ENCODE results near the gene RFLNA.

DNA sequence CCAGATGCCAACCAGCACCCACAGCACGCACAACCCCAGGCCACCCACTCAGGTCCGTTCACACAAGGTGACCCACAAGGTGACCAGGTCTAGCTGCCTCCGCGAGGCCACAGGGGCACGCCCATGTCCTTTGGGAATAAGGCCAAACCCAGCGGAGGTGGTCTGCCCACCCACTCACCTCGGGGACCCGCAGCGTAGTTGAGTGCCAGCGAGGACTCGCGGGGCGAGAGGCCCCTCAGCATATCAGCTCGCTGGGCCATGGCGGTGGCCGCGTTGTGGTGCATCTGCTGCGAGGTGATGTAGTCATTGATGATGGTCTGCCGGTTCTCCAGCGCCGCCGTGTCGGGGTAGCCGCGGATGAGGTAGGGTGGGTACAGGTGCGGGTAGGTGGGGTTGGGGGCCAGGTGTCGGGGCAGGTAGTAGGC, 46.8 kb downstream of the RFLNA start:
- TF ChIP-seq, protein P1, sequence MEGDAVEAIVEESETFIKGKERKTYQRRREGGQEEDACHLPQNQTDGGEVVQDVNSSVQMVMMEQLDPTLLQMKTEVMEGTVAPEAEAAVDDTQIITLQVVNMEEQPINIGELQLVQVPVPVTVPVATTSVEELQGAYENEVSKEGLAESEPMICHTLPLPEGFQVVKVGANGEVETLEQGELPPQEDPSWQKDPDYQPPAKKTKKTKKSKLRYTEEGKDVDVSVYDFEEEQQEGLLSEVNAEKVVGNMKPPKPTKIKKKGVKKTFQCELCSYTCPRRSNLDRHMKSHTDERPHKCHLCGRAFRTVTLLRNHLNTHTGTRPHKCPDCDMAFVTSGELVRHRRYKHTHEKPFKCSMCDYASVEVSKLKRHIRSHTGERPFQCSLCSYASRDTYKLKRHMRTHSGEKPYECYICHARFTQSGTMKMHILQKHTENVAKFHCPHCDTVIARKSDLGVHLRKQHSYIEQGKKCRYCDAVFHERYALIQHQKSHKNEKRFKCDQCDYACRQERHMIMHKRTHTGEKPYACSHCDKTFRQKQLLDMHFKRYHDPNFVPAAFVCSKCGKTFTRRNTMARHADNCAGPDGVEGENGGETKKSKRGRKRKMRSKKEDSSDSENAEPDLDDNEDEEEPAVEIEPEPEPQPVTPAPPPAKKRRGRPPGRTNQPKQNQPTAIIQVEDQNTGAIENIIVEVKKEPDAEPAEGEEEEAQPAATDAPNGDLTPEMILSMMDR (conservative IDR thresholded peaks at IDR 0.05; ENCODE audit: low read depth, low read length) = no peak
- TF ChIP-seq FOS (IDR thresholded peaks at IDR 0.05; ENCODE audit: low read depth, low read length) (no peak), RFX5 (IDR thresholded peaks at IDR 0.05; ENCODE audit: low read depth, low read length) (no peak), POLR2A (IDR thresholded peaks at IDR 0.05; ENCODE audit: low read depth, low read length) (no peak)

All from IMR-90 (cell line).